ENCODE data around the gene PDE8B. TPM values are rescaled to one million over a fixed set of nuclear protein-coding genes. Genes with fewer than 3 reads are reported as not detected.

Gene PDE8B
- total RNA-seq, 1 experiment from 2014 or later = 0.54 TPM

- no peak overlapping the region for H3K4me3 Mint-ChIP-seq (ENCODE audit: low read depth, unreplicated experiment)
- TF ChIP-seq CTCF (IDR thresholded peaks at IDR 0.05; ENCODE audit: unreplicated experiment) = no peak
These were observed 14.3 kb downstream of the PDE8B start for GRCh38 chr5:77224672-77225355.

DNA sequence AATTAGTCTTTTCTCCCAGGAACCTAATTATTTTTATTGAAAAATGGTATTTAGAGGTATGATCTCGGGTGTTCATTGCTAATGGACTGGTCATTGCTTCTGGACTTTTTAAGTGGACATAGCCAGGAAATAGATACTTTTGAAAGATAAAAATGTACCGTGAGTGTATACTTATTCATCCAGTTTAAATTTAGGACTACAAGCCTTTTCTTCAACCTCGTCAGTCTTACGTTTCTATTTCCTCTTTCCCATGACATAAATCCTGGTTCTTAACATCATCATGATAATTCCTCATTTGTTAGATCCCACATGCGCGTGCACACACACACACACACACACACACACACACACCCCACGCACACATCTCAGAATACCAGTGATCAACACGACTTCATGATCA is 15.1 kb downstream of the PDE8B start:
- intact Hi-C loops (cut with micrococcal nuclease; ENCODE audit: unreplicated experiment) = no loop called here
- no TSS peak for BruUV-seq (replicated peaks)
- H3K4me1 Mint-ChIP-seq (ENCODE audit: low read depth, unreplicated experiment) = no peaks in the 10 kb centered on the region
- no peak overlapping the region for H3K27ac Mint-ChIP-seq (ENCODE audit: unreplicated experiment)
- H3K4me3 Mint-ChIP-seq (ENCODE audit: low read depth, unreplicated experiment) = no peak overlapping the region
- H3K36me3 Mint-ChIP-seq (ENCODE audit: insufficient read depth, unreplicated experiment) = no peaks in the 10 kb centered on the region
- peaks cover 2% of the 10 kb centered on the region for H3K9me3 Mint-ChIP-seq (ENCODE audit: low read depth, unreplicated experiment)
- DNase-seq = no peak
- CTCF ChIA-PET = no interaction called here
- H3K27me3 Mint-ChIP-seq (ENCODE audit: unreplicated experiment) = peaks cover 55% of the 10 kb centered on the region
- TF ChIP-seq CTCF (IDR thresholded peaks at IDR 0.05; ENCODE audit: unreplicated experiment) = no peak

More at GRCh38 chr5:77224672-77225355, 14.3 kb downstream of the PDE8B start:
- CTCF ChIA-PET = no interaction called here
- intact Hi-C loops (cut with micrococcal nuclease; ENCODE audit: unreplicated experiment) = no loop called here
- Mint-ChIP-seq H3K27me3 (ENCODE audit: unreplicated experiment) (peaks cover 59% of the 10 kb centered on the region), H3K36me3 (ENCODE audit: insufficient read depth, unreplicated experiment) (no peaks in the 10 kb centered on the region), H3K4me1 (ENCODE audit: low read depth, unreplicated experiment) (no peaks in the 10 kb centered on the region), H3K27ac (ENCODE audit: unreplicated experiment) (no peak overlapping the region), H3K9me3 (ENCODE audit: low read depth, unreplicated experiment) (no peaks in the 10 kb centered on the region)
- no TSS peak for BruUV-seq (replicated peaks)
- DNase-seq = no peak

DNA sequence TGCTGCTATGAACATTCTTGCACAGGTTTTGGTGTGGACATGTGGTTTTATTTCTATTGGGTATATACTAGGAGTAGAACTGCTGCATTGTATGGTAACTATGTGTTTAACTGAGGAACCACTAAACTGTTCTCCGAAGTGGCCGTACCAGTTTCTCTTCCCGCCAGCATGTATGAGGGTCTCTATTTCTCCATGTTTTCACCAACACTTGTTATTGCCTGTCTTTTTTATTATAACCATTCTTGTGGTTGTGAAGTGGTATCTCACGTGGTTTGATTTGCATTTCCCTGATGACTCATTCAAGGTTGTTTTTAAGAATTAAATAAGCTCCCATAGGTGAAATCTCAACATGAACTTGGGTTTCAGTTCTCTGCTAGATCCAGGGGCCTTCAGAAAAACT is 19.4 kb downstream of the PDE8B start:
- Mint-ChIP-seq H3K27ac (ENCODE audit: unreplicated experiment) (no peak overlapping the region), H3K36me3 (ENCODE audit: insufficient read depth, unreplicated experiment) (no peaks in the 10 kb centered on the region), H3K4me1 (ENCODE audit: low read depth, unreplicated experiment) (no peaks in the 10 kb centered on the region), H3K27me3 (ENCODE audit: unreplicated experiment) (peaks cover 21% of the 10 kb centered on the region), H3K9me3 (ENCODE audit: low read depth, unreplicated experiment) (peaks cover 2% of the 10 kb centered on the region), H3K4me3 (ENCODE audit: low read depth, unreplicated experiment) (no peak overlapping the region)
- CTCF ChIA-PET = no interaction called here
- BruUV-seq (replicated peaks) = no TSS peak
- no peak for DNase-seq
- no peak for TF ChIP-seq CTCF (IDR thresholded peaks at IDR 0.05; ENCODE audit: unreplicated experiment)
- intact Hi-C loops (cut with micrococcal nuclease; ENCODE audit: unreplicated experiment) = loop anchor here (10.0 kb wide), 2 partner anchors 205 to 265 kb away; partner anchors contain the start of gene WDR41

- no peaks in the 10 kb centered on the region for H3K36me3 Mint-ChIP-seq (ENCODE audit: insufficient read depth, unreplicated experiment)
- intact Hi-C loops (cut with micrococcal nuclease; ENCODE audit: unreplicated experiment) = loop anchor here (10.0 kb wide), 2 partner anchors 204 to 264 kb away; partner anchors contain the start of gene WDR41
- CTCF ChIA-PET = no interaction called here
- H3K4me3 Mint-ChIP-seq (ENCODE audit: low read depth, unreplicated experiment) = no peak overlapping the region
- H3K27ac Mint-ChIP-seq (ENCODE audit: unreplicated experiment) = no peak overlapping the region
- peak; percentile 20 for DNase-seq
- H3K4me1 Mint-ChIP-seq (ENCODE audit: low read depth, unreplicated experiment) = peaks cover 3% of the 10 kb centered on the region
- BruUV-seq (replicated peaks) = no TSS peak
- peaks cover 2% of the 10 kb centered on the region for H3K9me3 Mint-ChIP-seq (ENCODE audit: low read depth, unreplicated experiment)
- peaks cover 17% of the 10 kb centered on the region for H3K27me3 Mint-ChIP-seq (ENCODE audit: unreplicated experiment)
- no peak for TF ChIP-seq CTCF (IDR thresholded peaks at IDR 0.05; ENCODE audit: unreplicated experiment)
These were observed 20.4 kb downstream of the PDE8B start for GRCh38 chr5:77230727-77231470.
